ENCODE data around the gene LRRC8D.

DNA sequence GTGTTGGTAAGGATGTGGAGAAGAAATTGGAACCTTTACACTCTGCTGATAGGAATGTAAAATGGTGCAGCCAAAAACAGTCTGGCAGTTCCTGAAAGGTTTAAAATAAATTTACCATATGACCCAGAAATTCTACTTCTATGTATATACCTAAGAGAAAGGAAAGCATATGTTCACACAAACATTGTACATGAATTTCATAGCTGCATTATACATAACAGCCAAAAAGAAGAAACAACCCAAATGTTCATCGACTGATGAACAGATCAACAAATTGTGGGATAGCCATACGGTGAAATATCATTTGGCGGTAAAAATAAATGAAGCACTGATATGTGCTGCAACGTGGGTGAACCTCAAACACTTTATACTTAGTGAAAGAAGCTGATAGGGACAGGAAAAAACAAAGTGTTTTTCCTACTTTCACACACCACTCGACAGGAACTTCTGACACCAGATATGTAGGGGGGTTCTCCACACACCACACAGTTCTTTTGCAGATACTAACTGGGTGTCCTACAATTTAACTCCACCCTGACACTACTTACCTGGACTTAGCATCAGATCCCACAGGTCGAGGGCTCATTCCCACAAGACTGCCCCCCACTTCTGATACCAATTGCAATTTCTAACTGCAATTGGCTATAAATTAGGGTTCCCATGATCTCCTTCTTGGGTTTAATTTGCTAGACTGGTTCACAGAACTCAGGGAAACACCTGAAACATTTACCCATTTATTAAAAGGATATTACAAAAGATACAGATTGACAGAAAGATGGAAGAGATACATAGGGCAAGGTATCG, 138.2 kb downstream of the LRRC8D start:
- TF ChIP-seq, protein P1, sequence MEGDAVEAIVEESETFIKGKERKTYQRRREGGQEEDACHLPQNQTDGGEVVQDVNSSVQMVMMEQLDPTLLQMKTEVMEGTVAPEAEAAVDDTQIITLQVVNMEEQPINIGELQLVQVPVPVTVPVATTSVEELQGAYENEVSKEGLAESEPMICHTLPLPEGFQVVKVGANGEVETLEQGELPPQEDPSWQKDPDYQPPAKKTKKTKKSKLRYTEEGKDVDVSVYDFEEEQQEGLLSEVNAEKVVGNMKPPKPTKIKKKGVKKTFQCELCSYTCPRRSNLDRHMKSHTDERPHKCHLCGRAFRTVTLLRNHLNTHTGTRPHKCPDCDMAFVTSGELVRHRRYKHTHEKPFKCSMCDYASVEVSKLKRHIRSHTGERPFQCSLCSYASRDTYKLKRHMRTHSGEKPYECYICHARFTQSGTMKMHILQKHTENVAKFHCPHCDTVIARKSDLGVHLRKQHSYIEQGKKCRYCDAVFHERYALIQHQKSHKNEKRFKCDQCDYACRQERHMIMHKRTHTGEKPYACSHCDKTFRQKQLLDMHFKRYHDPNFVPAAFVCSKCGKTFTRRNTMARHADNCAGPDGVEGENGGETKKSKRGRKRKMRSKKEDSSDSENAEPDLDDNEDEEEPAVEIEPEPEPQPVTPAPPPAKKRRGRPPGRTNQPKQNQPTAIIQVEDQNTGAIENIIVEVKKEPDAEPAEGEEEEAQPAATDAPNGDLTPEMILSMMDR (IDR thresholded peaks at IDR 0.05) = no peak
- TF ChIP-seq POLR2A (IDR thresholded peaks at IDR 0.05) (no peak), POLR2AphosphoS5 (IDR thresholded peaks at IDR 0.05) (no peak)

All from breast epithelium (tissue), 3 donors.